Fibroblast of skin of back (primary cell): ENCODE results near the gene KDM4D.
"Not testable (repeated sequence)": the region's sequence is repeated elsewhere in the genome, so short reads cannot be mapped to it uniquely, and the experiment has no call there.

Experiments
- DNase-seq: peaks from one replicate; pipeline ENCODE4 v3.0.0-alpha.2; 2013

The KDM4D gene

DNA sequence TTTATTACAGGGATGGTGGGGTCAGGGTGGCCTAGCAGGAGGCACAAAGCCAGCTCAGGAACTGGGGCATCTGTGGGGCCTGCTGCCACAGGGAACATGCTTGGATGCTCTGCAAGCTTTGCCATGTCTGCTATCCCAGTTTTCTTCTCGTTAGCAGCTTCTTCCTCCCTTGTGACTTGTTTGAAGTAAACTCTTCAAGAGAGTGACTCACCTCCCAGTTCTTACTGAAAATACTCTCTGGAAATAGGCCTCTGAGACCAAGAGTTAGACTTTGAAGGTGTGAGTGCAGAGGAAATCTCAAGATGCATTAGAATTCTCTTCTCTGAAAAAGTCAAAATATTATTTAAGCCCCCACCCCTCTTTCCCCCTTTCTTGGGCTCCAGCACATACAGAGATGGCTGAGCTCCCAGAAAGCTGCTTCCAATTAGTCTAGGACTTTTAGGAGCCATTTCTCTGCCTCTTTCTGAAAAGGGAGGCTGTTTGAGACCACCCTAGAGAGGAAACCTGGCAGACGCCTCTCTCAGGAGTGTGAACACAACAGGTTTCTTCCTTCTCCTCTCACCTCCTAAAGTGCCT lies 15.3 kb upstream of the KDM4D start:
- DNase-seq: peak; percentile 40

DNA sequence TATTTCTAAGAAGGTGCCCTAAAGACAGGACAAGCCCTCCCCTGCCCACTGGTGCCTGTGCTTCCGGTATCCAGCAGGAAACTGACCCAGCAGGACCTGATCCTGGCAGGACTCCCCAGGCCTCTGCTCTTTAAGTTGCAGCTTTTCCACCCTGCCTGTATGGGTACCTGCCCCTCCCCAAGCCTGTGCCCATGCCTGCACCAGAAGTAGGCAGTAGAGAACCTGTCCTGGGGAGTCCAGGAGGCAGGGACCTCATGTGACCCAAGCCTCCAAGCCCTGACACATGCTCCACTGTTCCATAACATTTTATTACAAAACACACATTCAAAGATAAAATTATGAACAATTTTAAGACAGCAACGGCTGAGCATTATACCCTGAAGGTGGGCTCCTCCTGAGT lies 14.3 kb upstream of the KDM4D start:
- DNase-seq: no peak

DNA sequence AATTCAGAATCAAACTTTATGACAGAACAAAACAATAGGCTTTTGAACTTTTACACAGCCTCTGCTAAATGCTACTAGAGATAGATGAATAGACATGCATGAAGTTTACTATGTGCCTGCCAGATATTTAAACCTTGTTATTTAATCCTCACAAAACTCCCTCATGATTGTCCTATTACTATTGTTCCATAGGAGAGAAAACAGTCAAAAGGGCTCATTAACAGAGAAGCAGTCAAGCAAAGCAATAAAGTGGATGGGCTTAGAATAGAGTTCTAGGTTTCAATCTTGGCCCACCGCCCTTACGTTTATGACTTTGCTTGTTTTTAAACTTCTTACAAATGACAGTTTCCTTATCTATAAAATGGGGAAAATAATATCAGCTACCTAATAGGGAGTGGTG lies 13.0 kb upstream of the KDM4D start:
- DNase-seq: no peak

DNA sequence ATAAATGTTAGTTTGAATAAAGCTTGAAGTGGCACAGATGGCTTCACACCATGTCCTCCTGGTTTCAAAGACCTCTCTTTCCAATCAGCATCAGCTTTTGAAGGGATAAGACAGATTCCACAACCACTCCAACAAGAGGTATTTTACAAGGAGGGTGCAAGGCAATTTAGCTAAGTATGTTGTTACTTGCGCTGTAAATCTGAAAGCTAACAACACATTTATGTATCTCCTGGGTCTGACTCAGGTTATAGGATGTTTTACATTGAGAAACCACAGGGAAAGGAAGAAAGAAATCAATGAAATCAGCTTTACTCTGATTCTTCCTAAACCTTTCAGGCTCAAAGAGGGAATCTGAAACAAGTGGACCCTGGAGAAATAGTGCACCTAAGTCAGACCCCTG lies 12.3 kb upstream of the KDM4D start:
- DNase-seq: no peak

DNA sequence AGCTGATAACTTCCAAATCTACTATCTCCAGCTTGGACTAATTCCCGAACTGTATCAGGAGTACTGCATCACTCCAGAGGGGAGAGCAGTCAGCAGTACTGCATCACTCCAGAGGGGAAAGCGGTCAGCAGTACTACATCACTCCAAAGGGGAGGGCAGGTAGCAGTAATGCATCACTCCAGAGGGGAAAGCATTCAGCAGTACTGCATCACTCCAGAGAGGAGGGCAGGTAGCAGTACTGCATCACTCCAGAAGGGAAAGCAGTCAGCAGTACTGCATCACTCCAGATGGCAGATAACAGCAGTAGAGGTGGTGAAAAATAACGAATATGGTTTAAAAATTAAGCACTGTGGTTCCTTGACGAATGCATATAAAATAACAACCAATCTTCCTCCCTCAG lies 8.6 kb upstream of the KDM4D start:
- DNase-seq: no peak

DNA sequence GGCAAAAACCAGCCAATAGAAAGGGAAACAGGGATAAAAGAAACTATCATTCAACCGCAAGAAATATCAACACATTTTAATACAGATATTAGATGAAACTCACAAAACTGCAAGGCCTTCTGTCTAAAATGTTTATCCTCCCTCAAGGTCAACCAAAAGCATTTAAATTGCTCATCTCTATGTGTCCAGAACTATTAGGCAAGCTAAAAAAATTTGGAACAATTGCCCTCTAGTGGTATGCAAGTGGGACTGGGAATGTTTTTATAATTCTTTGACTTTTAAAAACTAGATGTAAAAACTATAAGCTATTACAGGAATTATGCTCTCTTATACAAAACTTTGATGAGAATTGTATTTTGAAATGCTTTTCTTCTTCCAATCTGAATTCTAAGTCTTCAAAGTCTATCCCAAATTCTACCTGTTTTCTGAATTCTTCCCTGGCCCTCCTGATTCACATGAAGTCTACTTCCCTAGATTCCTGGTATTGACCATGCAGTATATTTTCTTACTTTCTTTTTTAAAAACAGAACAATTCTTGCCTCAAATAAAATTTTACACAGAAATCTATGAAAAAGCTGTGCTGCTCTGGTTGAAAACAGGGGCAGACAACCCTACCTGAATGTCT lies 5.1 kb upstream of the KDM4D start:
- peak; percentile 54 for DNase-seq

DNA sequence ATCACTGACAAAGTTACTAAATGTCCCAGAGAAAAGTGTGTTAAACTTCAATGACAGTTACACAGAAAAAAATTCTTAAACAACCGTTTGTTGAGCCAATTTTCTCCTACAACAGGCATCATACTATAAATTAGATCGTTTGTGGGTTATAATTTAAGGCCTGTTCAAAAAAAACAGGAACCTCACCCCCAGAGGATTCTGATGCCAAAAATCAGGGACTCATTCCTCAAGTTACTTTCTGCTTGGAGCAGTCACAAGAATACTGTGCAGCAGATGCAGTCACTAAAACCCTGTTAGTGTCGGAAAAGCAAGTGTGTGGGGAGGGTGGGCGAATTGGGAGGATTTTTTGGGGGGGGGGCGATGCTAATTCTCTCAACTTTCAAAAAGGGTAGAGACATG lies 810 bp upstream of the KDM4D start:
- DNase-seq: no peak

- DNase-seq: no peak
These were observed 669 bp downstream of the KDM4D start for GRCh38 chr11:94974178-94974577.

DNA sequence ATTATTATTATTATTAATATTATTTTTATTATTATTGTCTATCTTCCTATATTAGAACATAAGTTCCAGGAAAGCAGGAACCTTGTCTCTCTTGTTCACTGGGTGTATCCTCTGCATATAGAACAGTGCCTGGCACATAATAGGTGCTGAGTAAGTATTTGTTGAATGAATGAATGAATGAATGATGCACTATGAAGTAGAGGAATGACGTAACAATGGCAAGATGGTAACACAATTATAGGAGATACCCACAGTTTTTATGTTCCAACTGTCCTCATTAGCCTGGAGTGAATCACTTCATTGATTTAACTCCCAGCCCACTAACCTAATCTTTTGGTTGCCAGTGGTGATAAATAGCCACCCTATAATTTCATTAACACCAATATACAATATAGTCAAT lies 2.1 kb downstream of the KDM4D start:
- no peak for DNase-seq

- DNase-seq: no peak
These were observed 13.9 kb downstream of the KDM4D start for GRCh38 chr11:94987378-94987777.

DNA sequence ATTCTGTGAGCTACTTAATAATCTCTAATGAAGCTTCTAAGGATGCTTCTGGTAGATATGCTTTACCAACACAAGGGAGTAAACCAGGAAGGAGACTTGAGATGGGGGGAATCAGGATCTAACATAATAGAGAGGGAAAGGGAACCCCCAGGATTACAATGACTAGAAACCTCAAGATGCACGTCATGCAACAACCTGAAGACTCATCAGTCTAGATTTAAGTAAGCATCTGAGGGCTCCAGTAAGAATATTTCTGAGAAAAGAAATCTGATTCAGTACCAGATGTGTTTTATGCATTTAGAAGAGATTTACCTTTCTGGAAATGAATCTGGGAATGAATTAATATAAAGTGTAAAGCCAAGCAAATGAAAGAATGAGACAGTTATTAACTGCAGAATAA lies 15.2 kb downstream of the KDM4D start:
- no peak for DNase-seq

DNA sequence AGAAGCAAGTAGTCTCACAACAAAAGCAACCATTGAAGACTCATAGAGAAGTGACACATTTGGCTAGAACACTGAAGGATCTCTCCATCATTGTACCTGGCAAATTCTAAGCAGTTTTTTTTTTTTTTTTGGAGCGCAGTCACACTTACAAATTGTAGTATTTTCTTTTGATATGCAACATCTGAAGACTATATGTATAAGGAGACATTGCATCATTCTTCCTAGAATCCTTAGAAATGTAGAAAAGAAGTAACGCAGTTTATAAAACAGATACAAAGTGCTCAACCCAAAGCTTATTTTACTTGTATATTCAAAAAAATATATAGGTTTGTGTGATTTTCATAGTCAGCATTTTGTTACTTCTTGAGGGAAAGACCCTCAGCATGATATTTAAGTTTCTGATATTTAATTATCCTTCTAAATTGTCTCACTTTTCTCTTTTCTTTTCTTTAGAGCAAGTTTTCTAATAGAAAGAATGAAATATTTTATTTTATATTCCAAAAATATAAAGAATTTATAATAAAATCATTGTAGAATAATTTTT lies 20.0 kb downstream of the KDM4D start:
- no peak for DNase-seq

GRCh38 chr11:94997437-94997836 lies 23.9 kb downstream of the KDM4D start:
- DNase-seq: no peak

DNA sequence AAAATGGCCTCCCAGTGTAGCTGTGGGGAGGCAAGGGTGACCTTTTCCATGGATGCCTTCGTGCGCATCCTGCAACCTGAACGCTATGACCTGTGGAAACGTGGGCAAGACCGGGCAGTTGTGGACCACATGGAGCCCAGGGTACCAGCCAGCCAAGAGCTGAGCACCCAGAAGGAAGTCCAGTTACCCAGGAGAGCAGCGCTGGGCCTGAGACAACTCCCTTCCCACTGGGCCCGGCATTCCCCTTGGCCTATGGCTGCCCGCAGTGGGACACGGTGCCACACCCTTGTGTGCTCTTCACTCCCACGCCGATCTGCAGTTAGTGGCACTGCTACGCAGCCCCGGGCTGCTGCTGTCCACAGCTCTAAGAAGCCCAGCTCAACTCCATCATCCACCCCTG lies 24.8 kb downstream of the KDM4D start:
- DNase-seq: no peak

GRCh38 chr11:95003716-95004115 lies 30.2 kb downstream of the KDM4D start:
- DNase-seq: no peak

DNA sequence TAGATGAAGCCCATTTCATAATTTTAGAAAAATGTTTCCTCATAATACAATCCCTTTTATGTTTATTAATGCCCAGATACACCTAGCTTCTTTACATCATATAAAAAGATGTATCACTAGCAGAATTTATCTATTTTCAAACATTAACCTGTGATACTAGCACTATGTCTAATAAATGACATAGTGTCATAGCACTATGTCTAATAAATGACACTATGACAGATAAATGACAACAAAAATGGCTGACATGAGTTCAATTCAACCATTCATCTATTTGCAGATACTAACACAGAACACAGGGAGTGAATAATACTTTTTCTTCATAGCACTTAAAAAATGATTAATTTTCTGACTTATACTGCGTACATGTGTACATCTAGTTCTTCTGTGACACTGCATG lies 32.1 kb downstream of the KDM4D start:
- no peak for DNase-seq

- no peak for DNase-seq
These were observed 37.9 kb downstream of the KDM4D start for GRCh38 chr11:95011376-95011775.

DNA sequence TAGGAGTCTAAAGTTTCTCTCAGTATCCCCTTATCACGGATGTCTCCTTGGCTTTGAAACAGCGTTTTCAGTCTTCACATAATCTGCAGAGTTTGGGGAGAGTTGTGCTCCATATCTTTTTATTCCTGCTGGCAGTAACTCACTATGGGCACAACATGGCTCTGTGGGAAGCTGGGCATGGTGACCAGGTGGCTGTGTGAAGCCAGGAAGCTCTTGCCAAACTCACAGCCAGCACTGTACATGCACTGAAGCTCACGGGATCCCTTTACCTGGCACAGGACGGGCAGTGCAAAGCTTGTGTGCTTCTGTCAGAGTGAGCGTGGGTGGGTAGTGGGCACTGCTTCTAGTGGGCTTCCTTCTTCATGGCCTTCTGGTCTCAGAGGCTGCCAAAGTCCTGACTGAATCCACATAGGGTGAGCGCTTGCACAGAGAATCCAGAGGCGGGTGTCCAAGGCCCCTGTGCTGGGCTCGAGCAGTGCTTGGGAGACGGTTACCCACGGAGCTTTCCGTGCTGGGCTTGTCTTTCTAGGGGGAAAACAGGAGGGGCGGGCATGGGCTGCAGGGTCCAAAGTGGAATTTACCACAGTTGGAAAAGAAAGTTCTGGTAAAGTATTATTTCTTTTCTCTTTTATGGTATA lies 40.8 kb downstream of the KDM4D start:
- no peak for DNase-seq

- DNase-seq: no peak
These were observed 42.6 kb downstream of the KDM4D start for GRCh38 chr11:95016139-95016538.

GRCh38 chr11:95021468-95021867 lies 48.0 kb downstream of the KDM4D start:
- not testable (repeated sequence) for DNase-seq

DNA sequence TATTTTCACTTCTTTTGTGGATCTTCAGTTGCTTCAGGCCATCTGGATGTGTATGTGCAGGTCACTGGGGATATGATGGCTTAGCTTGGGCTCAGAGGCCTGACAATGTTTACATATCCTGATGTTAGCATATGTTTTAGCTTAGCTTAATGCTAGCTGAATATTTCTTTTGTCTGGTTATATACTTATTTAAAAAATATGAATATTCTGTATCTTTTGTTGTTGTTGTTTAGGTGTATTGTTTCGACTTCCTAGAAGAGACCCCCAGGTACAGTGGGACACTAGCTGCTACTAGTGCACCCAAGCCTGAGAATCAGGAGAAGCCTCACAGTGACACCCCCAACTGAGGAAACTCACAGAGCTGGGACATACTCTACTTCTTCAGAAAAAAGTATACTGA lies 51.4 kb downstream of the KDM4D start, which contains the start of gene KDM4E:
KDM4E (plus strand) TSS at position 301 of the 400 bp plus-strand sequence. CDS start 300 bp downstream, outside the sequence.
- DNase-seq: no peak

GRCh38 chr11:95025594-95025993 lies 52.1 kb downstream of the KDM4D start:
- DNase-seq: not testable (repeated sequence)

- no peak for DNase-seq
These were observed 54.8 kb downstream of the KDM4D start for GRCh38 chr11:95028357-95028756.

GRCh38 chr11:95033051-95033450 lies 59.5 kb downstream of the KDM4D start:
- no peak for DNase-seq
